Endodermal cell (in vitro differentiated cells): ENCODE results near the gene GOLGA6L4. TPM values are rescaled to one million over a fixed set of nuclear protein-coding genes. Genes with fewer than 3 reads are reported as not detected.
"Not testable (repeated sequence)": the region's sequence is repeated elsewhere in the genome, so short reads cannot be mapped to it uniquely, and the experiment has no call there.

ENCODE experiments used
- DNase-seq: peaks from one replicate; pipeline ENCODE4 v3.0.0-alpha.2; 2017
- H3K27ac ChIP-seq: 2 replicates; pipeline ENCODE4 v1.5.1; 2013; ENCODE audit warnings: mild to moderate bottlenecking, low read depth, low read length, moderate library complexity
- H3K27me3 ChIP-seq: 2 replicates; pipeline ENCODE4 v1.6.1; 2013; ENCODE audit warnings: mild to moderate bottlenecking, low read length, moderate library complexity; ENCODE audit not compliant: insufficient read depth, control insufficient read depth, poor library complexity, severe bottlenecking
- H3K36me3 ChIP-seq: 2 replicates; pipeline ENCODE4 v1.7.0; 2013; ENCODE audit warnings: mild to moderate bottlenecking, low read length, moderate library complexity; ENCODE audit not compliant: control insufficient read depth, insufficient read depth
- H3K4me1 ChIP-seq: one replicate; pipeline ENCODE4 v1.7.0; 2013; ENCODE audit warnings: low read length; ENCODE audit not compliant: control insufficient read depth, insufficient read depth
- H3K4me3 ChIP-seq: 2 replicates; pipeline ENCODE4 v1.5.1; 2013; ENCODE audit warnings: mild to moderate bottlenecking, low read length, moderate library complexity
- H3K9ac ChIP-seq: 2 replicates; pipeline ENCODE4 v1.6.1; 2013; ENCODE audit warnings: mild to moderate bottlenecking, low read length, moderate library complexity; ENCODE audit not compliant: poor library complexity, severe bottlenecking; ENCODE audit errors: extremely low read depth
- H3K9me3 ChIP-seq: 2 replicates; pipeline ENCODE4 v1.6.1; 2013; ENCODE audit warnings: mild to moderate bottlenecking, low read length, moderate library complexity; ENCODE audit not compliant: control insufficient read depth
- H3K27ac Mint-ChIP-seq: 2 replicates; pipeline ENCODE4 v1.8.0; 2020; ENCODE audit warnings: mixed read lengths
- H3K27me3 Mint-ChIP-seq: 2 replicates; pipeline ENCODE4 v1.8.0; 2021; ENCODE audit warnings: mild to moderate bottlenecking, mixed read lengths; ENCODE audit not compliant: insufficient read depth
- H3K36me3 Mint-ChIP-seq: 2 replicates; pipeline ENCODE4 v1.8.0; 2020; ENCODE audit warnings: low read depth, mixed read lengths
- H3K4me1 Mint-ChIP-seq: 2 replicates; pipeline ENCODE4 v1.8.0; 2020; ENCODE audit warnings: mixed read lengths
- H3K4me3 Mint-ChIP-seq: 2 replicates; pipeline ENCODE4 v1.8.0; 2020; ENCODE audit warnings: mild to moderate bottlenecking, moderate library complexity, mixed read lengths
- H3K9me3 Mint-ChIP-seq: 2 replicates; pipeline ENCODE4 v1.8.0; 2020; ENCODE audit warnings: mild to moderate bottlenecking, mixed read lengths
- WGBS, 2 experiments: methylation state at CpG; one replicate each; pipeline versions ENCODE4 v1.1.5 to v1.1.7; 2013; ENCODE audit warnings: missing lambda C conversion rate in 2 of 2, mixed read lengths in 1 of 2; ENCODE audit not compliant: insufficient coverage in 1 of 2, insufficient read length in 1 of 2; 5-methylcytosine and 5-hydroxymethylcytosine counted together
- total RNA-seq, 2 donors: library from RNA; stranded (reverse); fragmentation: NEBNext Ultra II Directional in 1 of 2; extraction: Animal tissue kit (Norgen Biotek cat#: 25700) in 1 of 2; gene quantifications; 2 replicates in 1 of 2; 3 replicates in 1 of 2; pipeline ENCODE4 v1.2.1, GENCODE V29; 2021
- TF ChIP-seq, protein P1 (sequence below): fragments of 200-600 bp; sonication (generic); conservative IDR thresholded peaks from 2 replicates; pipeline ENCODE4 v1.5.0; 2021; ENCODE audit warnings: antibody characterized with exemption, mild to moderate bottlenecking

GOLGA6L4 gene
- total RNA-seq, 2 donors from 2014 or later = 4.3 to 4.6 TPM

DNA sequence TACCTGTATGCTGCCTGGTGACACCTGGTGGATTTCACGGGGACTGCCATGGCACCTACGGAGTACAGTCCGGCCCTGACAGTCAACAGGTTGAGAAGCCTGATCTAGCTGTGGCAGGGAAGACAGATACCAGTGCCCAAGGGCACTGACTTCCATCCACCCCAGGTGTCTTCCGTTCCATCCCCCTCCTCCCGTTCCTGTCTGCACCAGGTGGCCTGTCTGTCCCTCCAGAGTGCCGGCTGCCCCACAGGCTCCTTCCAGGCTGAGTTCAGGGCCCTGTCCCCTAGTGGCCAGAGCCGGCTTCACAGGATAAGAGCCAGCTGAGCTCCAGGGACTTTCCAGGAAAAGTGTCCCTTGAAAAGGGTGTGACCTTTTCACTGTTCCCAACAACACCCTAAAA, 10.9 kb downstream of the GOLGA6L4 start:
- H3K36me3 ChIP-seq, H3K9me3 ChIP-seq, H3K27ac ChIP-seq, H3K4me1 ChIP-seq, H3K4me1 Mint-ChIP-seq, H3K27me3 Mint-ChIP-seq, H3K4me3 ChIP-seq, H3K9ac ChIP-seq, DNase-seq, H3K9me3 Mint-ChIP-seq, H3K36me3 Mint-ChIP-seq, H3K27ac Mint-ChIP-seq, H3K27me3 ChIP-seq: not testable (repeated sequence)
- TF ChIP-seq, protein P1, sequence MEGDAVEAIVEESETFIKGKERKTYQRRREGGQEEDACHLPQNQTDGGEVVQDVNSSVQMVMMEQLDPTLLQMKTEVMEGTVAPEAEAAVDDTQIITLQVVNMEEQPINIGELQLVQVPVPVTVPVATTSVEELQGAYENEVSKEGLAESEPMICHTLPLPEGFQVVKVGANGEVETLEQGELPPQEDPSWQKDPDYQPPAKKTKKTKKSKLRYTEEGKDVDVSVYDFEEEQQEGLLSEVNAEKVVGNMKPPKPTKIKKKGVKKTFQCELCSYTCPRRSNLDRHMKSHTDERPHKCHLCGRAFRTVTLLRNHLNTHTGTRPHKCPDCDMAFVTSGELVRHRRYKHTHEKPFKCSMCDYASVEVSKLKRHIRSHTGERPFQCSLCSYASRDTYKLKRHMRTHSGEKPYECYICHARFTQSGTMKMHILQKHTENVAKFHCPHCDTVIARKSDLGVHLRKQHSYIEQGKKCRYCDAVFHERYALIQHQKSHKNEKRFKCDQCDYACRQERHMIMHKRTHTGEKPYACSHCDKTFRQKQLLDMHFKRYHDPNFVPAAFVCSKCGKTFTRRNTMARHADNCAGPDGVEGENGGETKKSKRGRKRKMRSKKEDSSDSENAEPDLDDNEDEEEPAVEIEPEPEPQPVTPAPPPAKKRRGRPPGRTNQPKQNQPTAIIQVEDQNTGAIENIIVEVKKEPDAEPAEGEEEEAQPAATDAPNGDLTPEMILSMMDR = peak; percentile 66
- WGBS, 2 experiments = no CpG with 5 or more reads among the region's 7 CpGs
- peak overlapping the region; percentile 48 for H3K4me3 Mint-ChIP-seq
